K562 (cell line): ENCODE data around the gene MFSD11. TPM values are rescaled to one million over a fixed set of nuclear protein-coding genes. Genes with fewer than 3 reads are reported as not detected.

ENCODE experiments used
- DMBX1 ChIP-seq: fragments of 250-450 bp; sonication (Bioruptor Pico); IDR thresholded peaks from 2 replicates; pipeline ENCODE4 v1.8.0; 2022; ENCODE audit warnings: inconsistent platforms, mild to moderate bottlenecking, moderate library complexity, borderline replicate concordance
- E2F1 ChIP-seq: sonication (generic); formaldehyde crosslinking; IDR thresholded peaks from 2 replicates; pipeline ENCODE4 v1.8.1; 2023; ENCODE audit warnings: mild to moderate bottlenecking, missing genetic modification reagents, moderate library complexity
- ETS2 ChIP-seq: IDR thresholded peaks from 2 replicates; pipeline ENCODE4 v1.6.1; 2016; ENCODE audit warnings: borderline replicate concordance, missing genetic modification characterization, mild to moderate bottlenecking, moderate library complexity, missing compliant biosample characterization; ENCODE audit not compliant: poor library complexity, severe bottlenecking
- MAFF ChIP-seq: IDR thresholded peaks from 2 replicates; pipeline ENCODE4 v1.6.1; 2012; ENCODE audit warnings: low read length, improper control_type of control experiment
- MYBL2 ChIP-seq, 2 experiments: fragments of 450-650 bp in 1 of 2; sonication (generic) in 1 of 2; formaldehyde crosslinking in 1 of 2; IDR thresholded peaks; 2 replicates each; pipeline versions ENCODE4 v1.6.1 to v1.8.1; 2017 to 2022; ENCODE audit warnings: borderline replicate concordance in 1 of 2, inconsistent platforms in 1 of 2, low read depth in 1 of 2, mild to moderate bottlenecking in 1 of 2, missing genetic modification reagents in 1 of 2, moderate library complexity in 1 of 2
- SIX5 ChIP-seq, 2 experiments: IDR thresholded peaks; 2 replicates each; pipeline ENCODE4 v1.6.1; 2011; ENCODE audit warnings: low read length in 2 of 2, borderline replicate concordance in 1 of 2, low read depth in 1 of 2, mild to moderate bottlenecking in 1 of 2, moderate library complexity in 1 of 2; ENCODE audit not compliant: insufficient read depth in 1 of 2
- SPI1 ChIP-seq: IDR thresholded peaks from 2 replicates; pipeline ENCODE4 v1.6.1; 2011; ENCODE audit warnings: low read depth, low read length, control low read depth, borderline replicate concordance
- SREBF1 ChIP-seq: fragments of 150-350 bp; IDR thresholded peaks from 2 replicates; pipeline ENCODE4 v1.6.1; 2014; ENCODE audit warnings: antibody characterized with exemption, low read depth, low read length, borderline replicate concordance
- THAP7 ChIP-seq: fragments of 250-450 bp; sonication (Bioruptor Pico); IDR thresholded peaks from 2 replicates; pipeline ENCODE4 v1.5.0; 2021
- ZBTB2 ChIP-seq: fragments of 450-650 bp; IDR thresholded peaks from 2 replicates; pipeline ENCODE4 v1.6.1; 2016; ENCODE audit warnings: antibody characterized with exemption
- ZEB2 ChIP-seq: fragments of 450-650 bp; IDR thresholded peaks from 2 replicates; pipeline ENCODE4 v1.6.1; 2016
- ZNF224 ChIP-seq: sonication (generic); formaldehyde crosslinking; IDR thresholded peaks from 2 replicates; pipeline ENCODE4 v1.8.0; 2022; ENCODE audit warnings: mild to moderate bottlenecking, missing genetic modification reagents
- ZNF318 ChIP-seq, 2 experiments: fragments of 450-650 bp; IDR thresholded peaks; 2 replicates each; pipeline ENCODE4 v1.6.1; 2016; ENCODE audit warnings: mild to moderate bottlenecking in 2 of 2, borderline replicate concordance in 1 of 2, low read depth in 1 of 2, moderate library complexity in 1 of 2
- ZNF584 ChIP-seq: fragments of 200-800 bp; sonication (Bioruptor generic); IDR thresholded peaks from 2 replicates; pipeline ENCODE4 v1.6.1; 2016; ENCODE audit warnings: low read depth, mild to moderate bottlenecking, missing genetic modification characterization, missing compliant biosample characterization
- polyA plus RNA-seq, 8 experiments: library from polyadenylated mRNA; depleted of rRNA in 4 of 8; stranded (reverse) in 5 of 8; unstranded in 3 of 8; fragments of >200 nt; fragmentation: Nextera tagmentation in 2 of 8; fragmentation: Illumina TruSeq in 1 of 8; extraction: Ambion mirVana in 2 of 8; extraction: Trizol in 1 of 8; gene quantifications; 2 replicates each; pipeline versions ENCODE4 v1.2.1 to v1.2.3, GENCODE V29; 2011 to 2014; ENCODE audit warnings: inconsistent platforms in 1 of 8, missing spikeins in 1 of 8
- total RNA-seq, 7 experiments: library from RNA; depleted of rRNA in 6 of 7; stranded (reverse); fragments of >200 nt in 6 of 7; fragmentation: Illumina TruSeq in 2 of 7; extraction: Trizol in 2 of 7; gene quantifications; 2 replicates each; pipeline versions ENCODE4 v1.2.1 to v1.2.3, GENCODE V29; 2011 to 2021; ENCODE audit warnings: low replicate concordance in 1 of 7

MFSD11 gene
- total and polyA plus RNA-seq, 9 of the 15 experiments (the other 6 are each of a cell fraction or from before 2014, with no cell fraction given), result 14.4 to 24.5 (median 19.9) TPM

GRCh38 chr17:76737676-76738467, at the start of gene MFSD11 (continued):
- TF ChIP-seq ZNF318 (IDR thresholded peaks at IDR 0.05; ENCODE audit: borderline replicate concordance in 1 of 2, low read depth in 1 of 2) (no peak), MAFF (no peak), DMBX1 (CRISPR knock-in tag) (no peak), ZNF224 (CRISPR knock-in tag) (no peak), ZBTB2 (no peak), SREBF1 (peak; percentile 74; the same call in 1 of the 2 replicates), THAP7 (no peak), MYBL2 (IDR thresholded peaks at IDR 0.05; ENCODE audit: low read depth) (no peak), MYBL2 (CRISPR knock-in tag; IDR thresholded peaks at IDR 0.05; ENCODE audit: borderline replicate concordance) (no peak), ZEB2 (no peak), ETS2 (no peak), ZNF584 (CRISPR knock-in tag) (peak; percentile 70; the same call in 1 of the 2 replicates), E2F1 (CRISPR knock-in tag) (no peak; the same call in 1 of the 2 replicates), SPI1 (no peak), SIX5 (IDR thresholded peaks at IDR 0.05; ENCODE audit: borderline replicate concordance in 1 of 2, insufficient read depth in 1 of 2, low read depth in 1 of 2, low read length in 2 of 2) (peak; percentile 74 to 78)
